Esophagus muscularis mucosa (tissue), 4 donors: ENCODE measurements around the gene FADD. TPM values are rescaled to one million over a fixed set of nuclear protein-coding genes. Genes with fewer than 3 reads are reported as not detected.

Source experiments
- DNase-seq: peaks from one replicate; pipeline ENCODE4 v3.0.0-alpha.2; 2017; ENCODE audit errors: extremely low spot score
- H3K27ac ChIP-seq, 4 donors: fragments of 200-600 bp; sonication (generic); replicated peaks in 1 of 4; 1 replicate in 3 of 4; 2 replicates in 1 of 4; pipeline ENCODE4 v1.5.1; 2016 to 2019; ENCODE audit warnings: mild to moderate bottlenecking in 1 of 4
- H3K27me3 ChIP-seq, 4 donors: fragments of 200-600 bp; sonication (generic); one replicate each; pipeline versions ENCODE4 v1.5.1 to v1.6.0; 2016 to 2019
- H3K36me3 ChIP-seq, 4 donors: fragments of 200-600 bp; sonication (generic); one replicate each; pipeline ENCODE4 v1.5.1; 2016 to 2019
- H3K4me1 ChIP-seq, 4 donors: fragments of 200-600 bp; sonication (generic); one replicate each; pipeline ENCODE4 v1.5.1; 2016 to 2019
- H3K4me3 ChIP-seq, 4 donors: fragments of 200-600 bp; sonication (generic); 1 replicate in 2 of 4; 2 replicates in 2 of 4; pipeline ENCODE4 v1.5.1; 2016 to 2019; ENCODE audit warnings: mild to moderate bottlenecking in 4 of 4, moderate library complexity in 1 of 4
- H3K9me3 ChIP-seq, 4 donors: fragments of 200-600 bp; sonication (generic); 1 replicate in 3 of 4; 2 replicates in 1 of 4; pipeline ENCODE4 v1.5.1; 2016 to 2019
- EP300 ChIP-seq: sonication (generic); formaldehyde crosslinking; IDR thresholded peaks from one replicate; pipeline ENCODE4 v1.6.1; 2017; ENCODE audit warnings: antibody characterized with exemption
- POLR2A ChIP-seq: fragments of 450-650 bp; IDR thresholded peaks from one replicate; pipeline ENCODE4 v1.6.1; 2017; ENCODE audit warnings: antibody characterized with exemption, moderate library complexity, mild to moderate bottlenecking, low read depth
- POLR2AphosphoS5 ChIP-seq, 2 donors: sonication (generic); formaldehyde crosslinking; IDR thresholded peaks; one replicate each; pipeline ENCODE4 v1.6.1; 2017; ENCODE audit warnings: antibody characterized with exemption in 2 of 2
- WGBS: methylation state at CpG from one replicate; pipeline ENCODE4 v1.1.5; 2018; 5-methylcytosine and 5-hydroxymethylcytosine counted together
- intact Hi-C: fragments of 100-400 bp; cut with DNase I; formaldehyde crosslinking; loops from one replicate; pipeline ENCODE4 v1.15.1; 2023
- total RNA-seq, 4 donors: library from RNA; depleted of rRNA; stranded (reverse); fragments of >200 nt; gene quantifications; one replicate each; pipeline versions ENCODE4 v1.1.0 to v1.2.1, GENCODE V29; 2016
- TF ChIP-seq, protein P1 (sequence below), 3 experiments: fragments of 200-600 bp in 2 of 3; fragments of 450-650 bp in 1 of 3; sonication (generic) in 2 of 3; IDR thresholded peaks; one replicate each; pipeline ENCODE4 v1.5.1; 2017 to 2019; ENCODE audit warnings: antibody characterized with exemption in 3 of 3, mild to moderate bottlenecking in 2 of 3, moderate library complexity in 1 of 3

FADD gene
- total RNA-seq, 4 donors from 2014 or later, result 14.5 to 33.3 (median 21.5) TPM

DNA sequence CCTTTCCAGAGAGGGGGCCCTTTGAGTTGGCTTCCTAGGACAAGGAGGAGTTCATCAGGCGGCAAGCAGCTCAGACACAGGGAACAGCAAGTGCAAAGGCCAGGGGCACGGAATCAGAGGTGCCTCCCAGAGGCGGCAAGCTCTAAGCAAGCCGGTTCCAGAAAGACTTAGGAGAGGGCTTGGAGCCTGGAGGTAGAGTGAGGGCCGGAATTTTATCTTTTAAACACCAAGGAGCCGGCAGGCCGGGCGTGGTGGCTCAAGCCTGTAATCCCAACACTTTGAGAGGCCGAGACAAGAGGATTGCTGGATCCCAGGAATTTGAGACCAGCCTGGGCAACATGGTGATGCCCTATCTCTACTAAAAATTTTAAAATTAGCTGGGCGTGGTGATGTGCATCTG is 26.6 kb downstream of the FADD start:
- no peaks in the 10 kb centered on the region for H3K4me1 ChIP-seq
- H3K36me3 ChIP-seq, result no peaks in the 10 kb centered on the region
- no peaks in the 10 kb centered on the region for H3K9me3 ChIP-seq
- H3K27ac ChIP-seq, result no peak overlapping the region
- WGBS, result 96% methylated on average over 10 of the region's 10 CpGs
- intact Hi-C loops, result no loop called here
- no peaks in the 10 kb centered on the region for H3K27me3 ChIP-seq
- no peak for DNase-seq
- no peak overlapping the region for H3K4me3 ChIP-seq
- TF ChIP-seq POLR2A, result no peak
- TF ChIP-seq, protein P1, sequence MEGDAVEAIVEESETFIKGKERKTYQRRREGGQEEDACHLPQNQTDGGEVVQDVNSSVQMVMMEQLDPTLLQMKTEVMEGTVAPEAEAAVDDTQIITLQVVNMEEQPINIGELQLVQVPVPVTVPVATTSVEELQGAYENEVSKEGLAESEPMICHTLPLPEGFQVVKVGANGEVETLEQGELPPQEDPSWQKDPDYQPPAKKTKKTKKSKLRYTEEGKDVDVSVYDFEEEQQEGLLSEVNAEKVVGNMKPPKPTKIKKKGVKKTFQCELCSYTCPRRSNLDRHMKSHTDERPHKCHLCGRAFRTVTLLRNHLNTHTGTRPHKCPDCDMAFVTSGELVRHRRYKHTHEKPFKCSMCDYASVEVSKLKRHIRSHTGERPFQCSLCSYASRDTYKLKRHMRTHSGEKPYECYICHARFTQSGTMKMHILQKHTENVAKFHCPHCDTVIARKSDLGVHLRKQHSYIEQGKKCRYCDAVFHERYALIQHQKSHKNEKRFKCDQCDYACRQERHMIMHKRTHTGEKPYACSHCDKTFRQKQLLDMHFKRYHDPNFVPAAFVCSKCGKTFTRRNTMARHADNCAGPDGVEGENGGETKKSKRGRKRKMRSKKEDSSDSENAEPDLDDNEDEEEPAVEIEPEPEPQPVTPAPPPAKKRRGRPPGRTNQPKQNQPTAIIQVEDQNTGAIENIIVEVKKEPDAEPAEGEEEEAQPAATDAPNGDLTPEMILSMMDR (IDR thresholded peaks at IDR 0.05), result no peak
- no peak for TF ChIP-seq POLR2AphosphoS5 (IDR thresholded peaks at IDR 0.05)
- no peak for TF ChIP-seq EP300

DNA sequence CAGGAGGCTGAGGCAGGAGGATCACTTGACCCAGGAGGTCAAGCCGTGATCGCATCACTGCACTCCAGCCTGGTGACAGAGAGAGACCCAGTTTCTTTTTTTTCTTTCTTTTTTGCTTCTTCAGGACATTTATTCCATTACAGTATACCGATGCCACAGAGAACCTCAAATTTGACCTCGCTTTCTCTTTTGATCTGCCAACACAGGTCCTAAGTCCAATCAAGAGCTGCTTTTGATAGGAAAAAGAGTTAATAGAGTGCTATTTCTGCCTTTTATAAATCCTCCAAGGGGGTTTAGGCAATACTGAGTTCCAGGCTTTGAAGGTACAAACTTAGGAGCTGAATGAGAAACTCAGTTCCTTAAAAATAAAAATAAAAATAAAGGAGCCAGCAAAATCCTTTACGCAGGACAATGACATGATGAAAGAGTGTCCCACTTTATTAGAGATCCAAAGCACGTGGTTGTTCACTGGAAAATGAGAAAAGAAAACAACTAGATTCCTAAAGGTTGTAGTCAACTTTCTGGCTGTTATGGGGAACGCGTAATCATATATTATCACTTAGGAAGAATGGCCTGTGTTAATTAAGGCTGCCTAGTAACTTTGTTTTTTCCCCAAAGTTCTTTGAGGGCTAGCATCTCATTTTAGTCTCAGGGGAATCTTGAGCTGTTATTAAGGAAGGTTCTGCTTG is 27.2 kb downstream of the FADD start:
- TF ChIP-seq, protein P1 (IDR thresholded peaks at IDR 0.05), result no peak
- no peak for TF ChIP-seq POLR2AphosphoS5 (IDR thresholded peaks at IDR 0.05)
- TF ChIP-seq POLR2A, result no peak
- TF ChIP-seq EP300, result no peak
- WGBS, result 90% methylated on average over 8 of the region's 8 CpGs
- no peaks in the 10 kb centered on the region for H3K9me3 ChIP-seq
- no peaks in the 10 kb centered on the region for H3K4me1 ChIP-seq
- H3K36me3 ChIP-seq, result no peaks in the 10 kb centered on the region
- intact Hi-C loops, result no loop called here
- DNase-seq, result no peak
- no peaks in the 10 kb centered on the region for H3K27me3 ChIP-seq
- no peak overlapping the region for H3K27ac ChIP-seq
- H3K4me3 ChIP-seq, result no peak overlapping the region

DNA sequence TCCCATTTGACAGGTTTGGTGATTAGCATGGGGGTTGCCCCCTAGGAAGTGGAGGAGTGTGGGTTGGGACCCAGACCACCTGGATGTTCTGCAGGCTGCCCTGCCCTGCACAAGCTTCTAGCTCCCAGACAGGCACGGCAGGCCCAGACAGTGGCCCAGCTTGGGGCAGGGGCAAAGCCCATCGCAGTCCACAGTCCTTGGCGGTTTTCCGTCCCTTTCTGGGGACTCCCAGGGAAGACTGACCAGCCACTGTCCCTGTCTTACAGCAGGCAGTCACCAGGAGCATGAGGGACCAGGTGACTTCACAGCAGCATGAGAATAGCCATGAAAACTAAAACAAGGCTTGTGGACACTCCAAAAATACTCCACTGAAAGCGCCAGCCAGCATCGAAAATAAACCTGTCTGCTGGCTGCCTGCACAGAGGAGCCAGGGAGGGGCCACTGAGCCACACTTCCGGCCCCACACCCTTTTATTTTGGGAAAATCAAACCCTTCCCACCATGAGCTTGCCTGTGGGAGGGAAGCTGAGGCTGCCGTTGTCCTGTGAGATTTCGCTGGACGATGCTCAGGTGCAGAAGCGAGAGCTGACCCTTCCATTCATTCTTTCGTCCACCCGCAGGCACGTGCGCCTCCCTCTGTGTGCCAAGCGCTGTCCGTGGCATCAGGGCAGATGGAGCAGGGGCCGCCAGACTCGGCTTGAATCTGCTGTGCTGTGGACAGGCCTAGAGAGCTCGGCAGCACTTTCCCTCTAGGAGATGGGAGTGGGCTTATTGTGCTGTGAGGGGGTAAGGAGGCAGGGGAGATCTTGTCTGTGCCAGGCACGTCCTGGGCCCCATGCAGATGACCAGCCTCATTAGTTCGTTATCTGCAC is 28.0 kb downstream of the FADD start:
- DNase-seq, result no peak
- Histone ChIP-seq H3K4me3 (no peak overlapping the region), H3K27ac (no peak overlapping the region), H3K27me3 (no peaks in the 10 kb centered on the region), H3K9me3 (no peaks in the 10 kb centered on the region), H3K36me3 (no peaks in the 10 kb centered on the region), H3K4me1 (no peaks in the 10 kb centered on the region)
- 86% methylated on average over 21 of the region's 22 CpGs for whole genome bisulfite sequencing
- intact Hi-C loops, result no loop called here
- TF ChIP-seq POLR2A (no peak), EP300 (no peak), POLR2AphosphoS5 (IDR thresholded peaks at IDR 0.05) (no peak)
- TF ChIP-seq, protein P1 (IDR thresholded peaks at IDR 0.05), result no peak

DNA sequence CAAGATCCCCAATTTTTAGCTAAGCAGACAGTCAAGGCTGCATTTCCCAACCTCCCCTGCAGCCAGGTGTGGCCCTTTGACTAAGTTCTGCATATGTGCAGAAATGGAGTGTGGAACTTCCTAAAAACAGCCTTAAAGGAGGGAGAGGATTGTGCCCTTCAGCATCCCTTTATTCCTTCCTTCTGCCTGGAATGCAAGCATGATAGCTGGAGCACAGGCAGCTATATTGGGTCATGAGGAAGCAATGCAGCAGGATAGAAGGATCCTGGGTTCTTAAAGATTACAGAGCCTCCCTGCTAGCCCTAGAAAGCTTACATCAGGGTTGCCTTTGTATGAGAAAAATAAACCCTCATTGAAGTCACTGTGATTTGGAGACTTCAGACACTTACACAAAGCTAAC is 29.9 kb downstream of the FADD start:
- no peak for DNase-seq
- Histone ChIP-seq H3K36me3 (no peaks in the 10 kb centered on the region), H3K4me1 (no peaks in the 10 kb centered on the region), H3K4me3 (no peak overlapping the region), H3K27ac (no peak overlapping the region), H3K27me3 (no peaks in the 10 kb centered on the region), H3K9me3 (no peaks in the 10 kb centered on the region)
- TF ChIP-seq POLR2AphosphoS5 (IDR thresholded peaks at IDR 0.05), result no peak
- intact Hi-C loops, result no loop called here

DNA sequence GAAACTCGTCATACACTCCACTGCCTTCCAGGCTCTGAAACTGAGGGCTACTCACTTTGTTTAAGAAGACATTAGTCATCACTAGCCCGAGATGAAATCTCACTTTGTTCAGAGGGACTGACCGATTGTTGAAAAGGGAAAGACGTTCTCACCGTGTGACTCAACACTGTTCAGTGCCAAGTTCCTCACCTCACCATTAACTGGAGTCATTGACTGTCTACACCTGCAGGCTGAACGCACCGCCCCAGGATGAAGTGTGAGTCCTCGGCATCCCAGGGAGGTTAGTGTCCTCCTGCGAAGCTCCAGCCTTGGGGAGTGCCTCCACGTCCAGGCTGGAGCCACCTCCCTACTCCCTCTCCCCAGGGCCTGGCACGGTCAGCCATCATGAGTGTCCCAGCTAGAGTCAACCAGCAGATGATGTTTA is 30.4 kb downstream of the FADD start:
- no peaks in the 10 kb centered on the region for H3K36me3 ChIP-seq
- TF ChIP-seq POLR2A (no peak), EP300 (no peak), POLR2AphosphoS5 (IDR thresholded peaks at IDR 0.05) (no peak)
- TF ChIP-seq, protein P1 (IDR thresholded peaks at IDR 0.05), result no peak
- H3K9me3 ChIP-seq, result no peaks in the 10 kb centered on the region
- intact Hi-C loops, result no loop called here
- H3K4me1 ChIP-seq, result no peaks in the 10 kb centered on the region
- no peak overlapping the region for H3K4me3 ChIP-seq
- WGBS, result 57% methylated on average over 11 of the region's 11 CpGs
- DNase-seq, result no peak
- no peak overlapping the region for H3K27ac ChIP-seq
- H3K27me3 ChIP-seq, result no peaks in the 10 kb centered on the region
